Activated CD4-positive, alpha-beta T cell treated with anti-CD3 and anti-CD28 coated beads, Interleukin-2, amount 50 U/mL, for 1 hour (primary cell): Measurements from ENCODE around the gene SEMA5A.

Experiments
- DNase-seq: peaks from one replicate; pipeline ENCODE4 v3.0.0-alpha.2; 2020

SEMA5A gene

GRCh38 chr5:9090381-9091026 lies 455.4 kb downstream of the SEMA5A start:
- DNase-seq = no peak

- DNase-seq = no peak
Measured at GRCh38 chr5:9089893-9090292, 456.0 kb downstream of the SEMA5A start.

GRCh38 chr5:9082996-9083395 lies 462.9 kb downstream of the SEMA5A start:
- no peak for DNase-seq

- no peak for DNase-seq
Measured at GRCh38 chr5:9072701-9073100, 473.2 kb downstream of the SEMA5A start.

GRCh38 chr5:9071524-9071923 lies 474.4 kb downstream of the SEMA5A start:
- no peak for DNase-seq

- no peak for DNase-seq
Measured at GRCh38 chr5:9071074-9071473, 474.8 kb downstream of the SEMA5A start.

GRCh38 chr5:9069650-9070049 lies 476.2 kb downstream of the SEMA5A start:
- no peak for DNase-seq

- DNase-seq = no peak
Measured at GRCh38 chr5:9067154-9067553, 478.7 kb downstream of the SEMA5A start.

GRCh38 chr5:9066349-9066748 lies 479.5 kb downstream of the SEMA5A start:
- DNase-seq = no peak

DNA sequence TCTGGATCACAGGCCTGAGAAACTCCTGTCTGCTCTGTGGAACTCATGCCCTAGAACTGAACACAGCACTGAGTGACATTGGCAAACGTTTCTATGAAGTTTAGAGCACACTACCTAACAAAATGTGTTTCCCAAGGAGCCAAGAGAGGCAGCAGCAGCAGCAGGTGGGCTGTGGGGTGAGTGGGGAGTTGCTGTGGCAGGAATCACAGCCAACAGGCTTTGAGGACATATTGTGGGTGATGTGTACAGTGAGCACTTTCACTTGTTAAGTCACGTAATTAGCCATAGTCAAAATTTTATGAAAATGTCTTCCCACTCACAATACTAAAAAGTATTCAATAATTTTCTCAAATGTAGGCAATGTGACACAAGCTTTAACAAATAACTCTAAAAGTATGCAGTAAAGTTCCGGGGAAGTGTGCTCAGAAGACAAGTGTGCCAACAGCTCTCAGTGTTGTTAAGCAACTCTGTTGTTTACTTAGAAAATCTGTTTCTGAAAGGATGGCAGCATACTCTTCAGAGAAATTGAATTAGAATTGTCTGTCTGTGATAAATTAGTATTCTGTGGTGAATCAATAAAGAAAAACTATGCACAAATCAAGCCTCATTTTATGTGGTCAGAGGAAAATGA lies 482.1 kb downstream of the SEMA5A start:
- DNase-seq = no peak

- DNase-seq = no peak
Measured at GRCh38 chr5:9062873-9063272, 483.0 kb downstream of the SEMA5A start.

GRCh38 chr5:9059920-9060691 lies 485.8 kb downstream of the SEMA5A start:
- DNase-seq = no peak

DNA sequence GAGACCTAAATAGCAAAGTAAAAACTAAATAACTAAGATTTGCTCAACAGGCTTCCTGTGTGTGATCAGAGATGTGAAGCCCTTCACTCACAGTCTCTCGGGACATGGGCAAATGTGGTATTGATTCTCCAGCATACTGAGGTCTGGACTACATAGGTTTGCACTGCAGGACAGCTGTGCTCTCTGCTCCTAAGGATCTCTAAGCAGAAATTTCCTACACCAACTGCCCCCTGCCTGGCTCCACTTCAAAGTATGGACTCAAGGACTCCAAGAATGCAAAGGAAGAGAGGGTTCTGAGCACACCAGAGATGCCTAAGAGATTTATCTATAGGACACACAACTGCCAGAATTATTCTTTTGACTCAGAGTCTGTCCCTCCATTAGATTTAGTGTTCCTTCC lies 487.2 kb downstream of the SEMA5A start:
- DNase-seq = no peak

- no peak for DNase-seq
Measured at GRCh38 chr5:9058161-9058560, 487.7 kb downstream of the SEMA5A start.

GRCh38 chr5:9057406-9058000 lies 488.4 kb downstream of the SEMA5A start:
- DNase-seq = no peak

DNA sequence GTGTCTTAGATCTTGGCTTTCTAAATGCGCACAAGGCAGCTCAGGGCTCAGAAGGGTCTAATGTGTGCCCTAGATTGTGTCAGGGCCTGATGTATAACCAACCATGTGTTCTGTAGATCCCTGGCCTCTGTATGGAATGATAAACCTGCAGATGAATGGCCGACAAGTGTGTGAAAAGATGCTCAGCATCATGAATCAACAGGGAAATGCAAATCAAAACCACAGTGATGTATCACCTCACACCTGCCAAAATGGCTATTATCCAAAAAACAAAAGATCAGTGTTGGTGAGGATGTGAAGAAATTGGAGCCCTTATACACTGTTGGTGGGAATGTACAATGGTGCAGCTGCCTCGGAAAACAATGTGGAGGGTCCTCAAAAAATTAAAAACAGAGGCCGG lies 489.8 kb downstream of the SEMA5A start:
- no peak for DNase-seq

DNA sequence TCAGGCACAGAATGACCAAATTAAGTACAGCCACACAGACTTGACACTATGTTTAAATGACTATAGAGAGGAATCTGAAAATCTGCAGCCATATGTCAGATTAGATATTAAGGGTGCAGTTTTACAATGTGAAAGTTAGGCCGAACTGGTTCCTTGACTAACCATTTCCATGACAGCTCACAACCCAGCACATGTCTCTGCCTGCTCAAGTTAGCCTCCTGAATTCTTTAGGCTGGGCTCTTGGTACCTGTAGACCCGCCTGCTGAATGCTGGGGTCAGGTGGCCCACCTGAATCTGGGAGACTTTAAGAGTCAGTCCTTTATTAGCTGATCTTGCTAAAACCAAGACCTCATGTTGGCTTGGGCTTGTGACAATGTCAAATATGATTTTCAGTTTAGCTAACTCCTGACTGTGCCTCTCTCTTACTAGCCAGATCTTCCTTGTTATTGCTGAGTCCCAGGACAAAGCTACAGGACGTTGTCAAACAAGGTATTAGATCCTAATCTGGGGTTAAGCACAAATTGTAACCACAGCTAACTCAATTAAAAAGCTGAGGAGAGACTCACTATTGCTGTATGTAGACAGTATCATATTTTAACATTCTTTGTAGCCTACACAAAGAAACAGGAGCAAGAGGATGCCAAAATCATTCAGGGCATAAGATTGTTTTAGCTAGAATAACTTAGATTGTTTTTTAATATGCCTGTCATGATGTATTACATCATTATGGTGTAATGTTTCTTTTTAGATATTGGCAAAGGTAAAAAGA lies 490.9 kb downstream of the SEMA5A start:
- DNase-seq = no peak

GRCh38 chr5:9054322-9054721 lies 491.6 kb downstream of the SEMA5A start:
- DNase-seq = no peak

DNA sequence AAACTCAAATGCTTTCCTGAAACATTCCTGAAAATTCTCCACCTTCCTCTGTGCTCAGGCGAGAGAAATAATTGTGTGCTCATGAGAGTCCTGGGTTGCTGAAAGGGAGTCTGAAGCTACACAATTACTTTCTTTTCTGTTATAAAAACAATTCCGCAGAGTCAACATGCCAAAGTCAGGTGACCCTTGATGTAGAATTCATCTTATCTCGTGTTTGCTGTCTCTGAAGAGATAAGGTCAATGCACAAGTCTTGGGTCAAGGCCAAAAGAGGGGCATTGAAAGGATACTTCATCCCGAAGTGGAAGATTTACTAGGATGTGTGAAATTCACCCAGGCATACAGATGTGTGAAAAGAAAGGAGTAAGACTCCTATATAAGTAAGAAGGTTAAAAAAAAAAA lies 493.5 kb downstream of the SEMA5A start:
- DNase-seq = no peak

GRCh38 chr5:9051779-9052178 lies 494.1 kb downstream of the SEMA5A start:
- DNase-seq = no peak

- no peak for DNase-seq
Measured at GRCh38 chr5:9047932-9048331, 497.9 kb downstream of the SEMA5A start.

DNA sequence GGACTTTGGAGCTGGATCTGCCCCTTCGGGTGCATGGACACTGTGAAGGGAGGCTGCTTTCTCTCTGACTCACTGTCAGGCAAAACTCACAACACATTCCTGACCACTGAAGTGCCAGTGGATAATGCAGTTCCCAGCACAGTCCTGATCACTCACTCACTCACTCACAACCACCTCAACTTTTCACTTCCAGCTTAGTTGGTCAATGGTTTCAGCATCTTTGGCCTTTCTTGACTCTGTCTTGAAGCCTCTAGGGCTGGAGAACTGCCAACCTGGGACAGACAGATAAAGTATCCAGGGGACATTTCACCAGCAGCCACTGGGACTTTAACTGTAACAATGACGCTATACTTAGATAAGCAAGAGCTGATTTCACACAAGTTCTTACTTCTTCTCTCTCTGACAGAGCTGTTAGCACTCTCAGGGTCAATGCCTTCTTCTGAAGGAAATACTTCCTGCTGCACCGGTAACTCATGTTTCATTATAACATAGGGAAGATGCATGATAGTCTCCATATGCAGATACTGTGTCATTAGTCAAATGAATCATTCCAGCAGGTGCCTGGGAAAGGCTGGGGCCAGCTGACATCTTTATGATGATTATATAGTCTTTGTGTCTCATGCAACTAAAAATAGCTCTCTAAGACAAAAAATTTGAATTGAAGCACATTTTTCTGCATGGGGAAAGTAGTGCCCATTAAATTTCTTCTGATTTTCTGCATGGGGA lies 499.0 kb downstream of the SEMA5A start:
- DNase-seq = no peak
